ENCODE data around the gene IQCN.

GRCh38 chr19:18216789-18217188 is 57.5 kb downstream of the IQCN start:
- no peak for TF ChIP-seq ZFP37 (tag by site-specific recombination; IDR thresholded peaks at IDR 0.05)
- no peak for TF ChIP-seq TCF7L2 (IDR thresholded peaks at IDR 0.05; ENCODE audit: borderline replicate concordance, low read depth, low read length)
- no peak for TF ChIP-seq CTCF (tag by site-specific recombination; IDR thresholded peaks at IDR 0.05)
- TF ChIP-seq ZNF670 (tag by site-specific recombination; IDR thresholded peaks at IDR 0.05; ENCODE audit: low read depth): no peak
- TF ChIP-seq ZFP3 (tag by site-specific recombination; IDR thresholded peaks at IDR 0.05; ENCODE audit: low read depth): peak; percentile 92
- TF ChIP-seq PATZ1 (tag by site-specific recombination; IDR thresholded peaks at IDR 0.05): no peak
- no peak for TF ChIP-seq PRDM2 (tag by site-specific recombination; IDR thresholded peaks at IDR 0.05; ENCODE audit: borderline replicate concordance)
